Measurements from ENCODE around the gene LCN9. TPM values are rescaled to one million over a fixed set of nuclear protein-coding genes. Genes with fewer than 3 reads are reported as not detected.

LCN9 gene
- total and polyA plus RNA-seq, 9 of the 15 experiments (the other 6 are each of a cell fraction or from before 2014, with no cell fraction given), result not detected

DNA sequence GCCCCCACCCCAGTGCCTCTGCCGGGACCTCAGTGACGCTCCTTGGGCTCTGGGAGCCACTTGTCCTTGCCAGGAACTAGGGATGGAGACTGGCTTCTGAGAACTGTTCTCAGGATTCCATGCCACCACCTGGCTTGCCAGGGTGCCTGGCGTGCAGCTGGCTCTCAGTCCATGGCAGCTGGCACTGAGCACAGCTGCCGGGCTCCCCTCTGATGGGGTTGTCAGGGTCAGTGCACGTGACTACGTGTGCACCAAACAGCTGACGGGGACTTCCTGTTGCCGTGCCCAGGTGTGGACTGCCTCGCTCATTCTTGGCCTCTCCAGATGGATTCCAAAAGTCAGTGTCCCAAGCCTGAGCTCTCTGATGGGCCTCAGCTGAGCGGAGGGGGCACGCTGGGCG, 48.3 kb downstream of the LCN9 start:
- H3K4me2 ChIP-seq (ENCODE audit: insufficient read depth, low read length), result no peak overlapping the region
- in situ Hi-C loops (cut with MboI), result no loop called here
- POLR2A ChIA-PET, result no interaction called here
- no peak overlapping the region for H3K4me3 ChIP-seq
- peaks cover 16 to 61% of the 10 kb centered on the region in 2 experiments; a peak in 4 of 5 replicates for H3K27me3 ChIP-seq (ENCODE audit: control insufficient read depth in 2 of 2, insufficient read depth in 2 of 2, low read length in 2 of 2)
- H3K79me2 ChIP-seq (ENCODE audit: control insufficient read depth, insufficient read depth, low read length), result no peaks in the 10 kb centered on the region
- no peak overlapping the region for H3K27ac ChIP-seq (ENCODE audit: extremely low read depth, low read depth, low read length)
- H3K9me1 ChIP-seq (ENCODE audit: control insufficient read depth, insufficient read depth, low read length), result no peaks in the 10 kb centered on the region
- intact Hi-C loops (cut with micrococcal nuclease), result no loop called here
- H3K9ac ChIP-seq (ENCODE audit: insufficient read depth in 1 of 2, low read depth in 2 of 2, low read length in 2 of 2), result no peak overlapping the region
- H2AFZ ChIP-seq (ENCODE audit: low read depth, low read length), result no peak overlapping the region
- DNase-seq (ENCODE audit: extremely low read depth in 1 of 4, low spot score in 3 of 4) (no peak), FAIRE-seq (no peak), ATAC-seq (no peak)
- no peaks in the 10 kb centered on the region for H3K36me3 ChIP-seq (ENCODE audit: control insufficient read depth, insufficient read depth, low read length)
- TF ChIP-seq MTA3 (IDR thresholded peaks at IDR 0.05; ENCODE audit: borderline replicate concordance) (no peak), PML (IDR thresholded peaks at IDR 0.05; ENCODE audit: low read length) (no peak), ZSCAN29 (IDR thresholded peaks at IDR 0.05) (no peak), C11orf30 (IDR thresholded peaks at IDR 0.05; ENCODE audit: low read depth) (no peak), XRCC3 (IDR thresholded peaks at IDR 0.05) (no peak), TAF7 (tag; IDR thresholded peaks at IDR 0.05) (no peak), CREBBP (IDR thresholded peaks at IDR 0.05; ENCODE audit: low read depth, low read length) (no peak), POLR2A (conservative IDR thresholded peaks at IDR 0.05) (no peak), ZNF12 (CRISPR knock-in tag; IDR thresholded peaks at IDR 0.05) (no peak)
- TF ChIP-seq, protein P1, sequence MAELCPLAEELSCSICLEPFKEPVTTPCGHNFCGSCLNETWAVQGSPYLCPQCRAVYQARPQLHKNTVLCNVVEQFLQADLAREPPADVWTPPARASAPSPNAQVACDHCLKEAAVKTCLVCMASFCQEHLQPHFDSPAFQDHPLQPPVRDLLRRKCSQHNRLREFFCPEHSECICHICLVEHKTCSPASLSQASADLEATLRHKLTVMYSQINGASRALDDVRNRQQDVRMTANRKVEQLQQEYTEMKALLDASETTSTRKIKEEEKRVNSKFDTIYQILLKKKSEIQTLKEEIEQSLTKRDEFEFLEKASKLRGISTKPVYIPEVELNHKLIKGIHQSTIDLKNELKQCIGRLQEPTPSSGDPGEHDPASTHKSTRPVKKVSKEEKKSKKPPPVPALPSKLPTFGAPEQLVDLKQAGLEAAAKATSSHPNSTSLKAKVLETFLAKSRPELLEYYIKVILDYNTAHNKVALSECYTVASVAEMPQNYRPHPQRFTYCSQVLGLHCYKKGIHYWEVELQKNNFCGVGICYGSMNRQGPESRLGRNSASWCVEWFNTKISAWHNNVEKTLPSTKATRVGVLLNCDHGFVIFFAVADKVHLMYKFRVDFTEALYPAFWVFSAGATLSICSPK (IDR thresholded peaks at IDR 0.05; ENCODE audit: borderline replicate concordance), result no peak
- no peaks in the 10 kb centered on the region for H3K9me3 ChIP-seq (replicated peaks; ENCODE audit: control insufficient read depth, insufficient read depth, low read depth, low read length)
- H4K20me1 ChIP-seq (replicated peaks; ENCODE audit: control insufficient read depth, insufficient read depth, low read length), result peaks cover 12% of the 10 kb centered on the region
- under 1% methylated on average over 11 of the region's 12 CpGs for WGBS (ENCODE audit: insufficient coverage, low coverage, missing lambda C conversion rate)
- BruUV-seq (replicated peaks), result no TSS peak
- H3K4me1 ChIP-seq (replicated peaks in 1 of 2; ENCODE audit: control insufficient read depth in 2 of 2, insufficient read depth in 2 of 2, low read length in 2 of 2), result peaks cover 0 to 13% of the 10 kb centered on the region in 2 experiments; a peak in 2 of 5 replicates
- CTCF ChIA-PET (ENCODE audit: low intra/inter-chr PET ratio), result no interaction called here

All from K562 (cell line).